ENCODE measurements around the gene ZNF598.

- TF ChIP-seq SMC3 (IDR thresholded peaks at IDR 0.05; ENCODE audit: low read depth, low read length) (no peak), CTCF (IDR thresholded peaks at IDR 0.05) (no peak), JUND (IDR thresholded peaks at IDR 0.05) (no peak)
Observed at GRCh38 chr16:1966460-1966859, 43.2 kb downstream of the ZNF598 start, which contains the start of gene RNF151.

All from SK-N-SH (cell line).